HepG2 (cell line): ENCODE data around the gene UTP3. TPM values are rescaled to one million over a fixed set of nuclear protein-coding genes. Genes with fewer than 3 reads are reported as not detected.

Source experiments
- BCL6 ChIP-seq: IDR thresholded peaks from 2 replicates; pipeline ENCODE4 v1.6.1; 2016; ENCODE audit warnings: missing genetic modification reagents, missing compliant biosample characterization
- HDAC6 ChIP-seq: fragments of 200-600 bp; sonication (generic); IDR thresholded peaks from 2 replicates; pipeline ENCODE4 v1.7.0; 2017; ENCODE audit warnings: mild to moderate bottlenecking, antibody characterized with exemption, low read length, low read depth
- HNF1A ChIP-seq, 2 experiments: sonication (generic) in 1 of 2; formaldehyde crosslinking in 1 of 2; IDR thresholded peaks; 2 replicates each; pipeline versions ENCODE4 v1.4.0 to v1.6.1; 2016 to 2020; ENCODE audit warnings: borderline replicate concordance in 1 of 2, low read depth in 1 of 2, mild to moderate bottlenecking in 1 of 2, missing genetic modification reagents in 1 of 2
- KDM5A ChIP-seq: fragments of 200-600 bp; sonication (generic); IDR thresholded peaks from 2 replicates; pipeline ENCODE4 v1.7.0; 2018; ENCODE audit warnings: antibody characterized with exemption, mild to moderate bottlenecking, low read length, borderline replicate concordance
- MTERF4 ChIP-seq: sonication (generic); formaldehyde crosslinking; IDR thresholded peaks from 2 replicates; pipeline ENCODE4 v1.8.0; 2023; ENCODE audit warnings: mild to moderate bottlenecking, missing genetic modification reagents
- MTF1 ChIP-seq: sonication (generic); formaldehyde crosslinking; IDR thresholded peaks from 2 replicates; pipeline ENCODE4 v1.5.0; 2020; ENCODE audit warnings: missing genetic modification reagents
- NCOR1 ChIP-seq: fragments of 200-600 bp; sonication (generic); IDR thresholded peaks from 2 replicates; pipeline ENCODE4 v1.7.0; 2017; ENCODE audit warnings: antibody characterized with exemption, low read length, borderline replicate concordance
- POGK ChIP-seq: sonication (generic); formaldehyde crosslinking; conservative IDR thresholded peaks from 2 replicates; pipeline ENCODE4 v1.8.0; 2022; ENCODE audit warnings: mild to moderate bottlenecking, moderate library complexity, missing genetic modification reagents
- XBP1 ChIP-seq: sonication (generic); formaldehyde crosslinking; IDR thresholded peaks from 2 replicates; pipeline ENCODE4 v1.5.0; 2020; ENCODE audit warnings: missing genetic modification reagents
- YEATS4 ChIP-seq: sonication (generic); formaldehyde crosslinking; IDR thresholded peaks from 2 replicates; pipeline ENCODE4 v1.4.0; 2020; ENCODE audit warnings: missing genetic modification reagents, borderline replicate concordance
- ZNF276 ChIP-seq: sonication (generic); formaldehyde crosslinking; IDR thresholded peaks from 2 replicates; pipeline ENCODE4 v1.4.0; 2020; ENCODE audit warnings: mild to moderate bottlenecking, low read depth, missing genetic modification reagents
- ZNF329 ChIP-seq: sonication (generic); formaldehyde crosslinking; IDR thresholded peaks from 2 replicates; pipeline ENCODE4 v1.9.0; 2021; ENCODE audit warnings: low read depth, mild to moderate bottlenecking, missing genetic modification reagents
- ZNF558 ChIP-seq: sonication (generic); formaldehyde crosslinking; IDR thresholded peaks from 2 replicates; pipeline ENCODE4 v1.9.0; 2022; ENCODE audit warnings: mild to moderate bottlenecking, missing genetic modification reagents, borderline replicate concordance
- ZNF740 ChIP-seq: sonication (generic); formaldehyde crosslinking; IDR thresholded peaks from 2 replicates; pipeline ENCODE4 v1.4.0; 2020; ENCODE audit warnings: missing genetic modification reagents
- ZSCAN5A ChIP-seq: sonication (generic); formaldehyde crosslinking; IDR thresholded peaks from 2 replicates; pipeline ENCODE4 v1.8.0; 2022; ENCODE audit warnings: mild to moderate bottlenecking, missing genetic modification reagents, borderline replicate concordance
- polyA plus RNA-seq, 8 experiments: library from polyadenylated mRNA; depleted of rRNA in 3 of 8; stranded (reverse) in 7 of 8; unstranded in 1 of 8; fragments of >200 nt; fragmentation: Illumina TruSeq in 4 of 8; extraction: Trizol in 4 of 8; gene quantifications; 2 replicates each; pipeline versions ENCODE4 v1.2.1 to v1.2.3, GENCODE V29; 2011 to 2016; ENCODE audit warnings: low read depth in 4 of 8, missing spikeins in 1 of 8, mixed read lengths in 1 of 8; ENCODE audit not compliant: insufficient read depth in 1 of 8
- total RNA-seq, 5 experiments: library from RNA; depleted of rRNA; stranded (reverse); fragments of >200 nt; fragmentation: Illumina TruSeq; extraction: Trizol; gene quantifications; 2 replicates each; pipeline ENCODE4 v1.2.3, GENCODE V29; 2016; ENCODE audit warnings: low read depth in 1 of 5

UTP3 gene
- total and polyA plus RNA-seq, 2 of the 13 experiments (the other 11 are each of a cell fraction or from before 2014, with no cell fraction given) = 6.9 to 19.5 TPM

- peak; percentile 58; the same call in 1 of the 2 replicates for TF ChIP-seq NCOR1
- 0 out of 2 replicates have a peak, but pooled peaks have one; percentile 21 for TF ChIP-seq HNF1A (IDR thresholded peaks at IDR 0.05; ENCODE audit: low read depth)
- TF ChIP-seq HNF1A (CRISPR knock-in tag; IDR thresholded peaks at IDR 0.05; ENCODE audit: borderline replicate concordance) = peak; percentile 85; the same call in 1 of the 2 replicates
- no peak for TF ChIP-seq XBP1 (CRISPR knock-in tag)
- peak; percentile 91 for TF ChIP-seq ZNF329 (CRISPR knock-in tag)
- TF ChIP-seq MTF1 (CRISPR knock-in tag) = no peak; the same call in 1 of the 2 replicates
- no peak for TF ChIP-seq ZNF276 (CRISPR knock-in tag)
- TF ChIP-seq HDAC6 = no peak
- peak; percentile 97 for TF ChIP-seq YEATS4 (CRISPR knock-in tag)
- TF ChIP-seq ZNF740 (CRISPR knock-in tag) = no peak; the same call in none of the 2 replicates
- TF ChIP-seq KDM5A = peak; percentile 79
- TF ChIP-seq POGK (CRISPR knock-in tag) = peak; percentile 83
- peak; percentile 87; the same call in 1 of the 2 replicates for TF ChIP-seq ZSCAN5A (CRISPR knock-in tag)
- TF ChIP-seq BCL6 = peak; percentile 75; the same call in 1 of the 2 replicates
- TF ChIP-seq ZNF558 (CRISPR knock-in tag) = peak; percentile 92
- TF ChIP-seq MTERF4 = no peak; the same call in 1 of the 2 replicates
Measured at GRCh38 chr4:70687821-70688794, at the start of gene UTP3 (continued).
